Breast epithelium (tissue), 3 donors: ENCODE data around the gene PTPRZ1.

Experiments used
- CTCF ChIP-seq, 3 donors: fragments of 450-650 bp; IDR thresholded peaks; one replicate each; pipeline ENCODE4 v1.5.1; 2016 to 2017; ENCODE audit warnings: antibody characterized with exemption in 3 of 3, mild to moderate bottlenecking in 3 of 3, moderate library complexity in 3 of 3
- POLR2A ChIP-seq: fragments of 450-650 bp; IDR thresholded peaks from one replicate; pipeline ENCODE4 v1.6.1; 2016; ENCODE audit warnings: antibody characterized with exemption, mild to moderate bottlenecking, moderate library complexity
- POLR2AphosphoS5 ChIP-seq, 3 donors: sonication (generic); formaldehyde crosslinking; IDR thresholded peaks; one replicate each; pipeline ENCODE4 v1.6.1; 2017; ENCODE audit warnings: antibody characterized with exemption in 3 of 3

- no peak for TF ChIP-seq POLR2A
- no peak for TF ChIP-seq CTCF (IDR thresholded peaks at IDR 0.05)
- no peak for TF ChIP-seq POLR2AphosphoS5 (IDR thresholded peaks at IDR 0.05)
These were observed 36.9 kb downstream of the PTPRZ1 start for GRCh38 chr7:121909716-121910345.
